Choroid plexus epithelial cell (primary cell): ENCODE data around the gene RPL21.
"Not testable (repeated sequence)": the region's sequence is repeated elsewhere in the genome, so short reads cannot be mapped to it uniquely, and the experiment has no call there.

ENCODE experiments used
- DNase-seq: peaks from one replicate; pipeline ENCODE4 v3.0.0-alpha.2; 2010; ENCODE audit warnings: low read depth
- H3K4me3 ChIP-seq: 2 replicates; pipeline ENCODE4 v1.5.1; 2011; ENCODE audit warnings: low read depth, mild to moderate bottlenecking, control low read depth, low read length, moderate library complexity
- TF ChIP-seq, protein P1 (sequence below): conservative IDR thresholded peaks from 2 replicates; pipeline ENCODE4 v1.5.1; 2011; ENCODE audit warnings: low read depth, mild to moderate bottlenecking, control low read depth, inconsistent platforms, low read length, moderate library complexity

Gene RPL21

DNA sequence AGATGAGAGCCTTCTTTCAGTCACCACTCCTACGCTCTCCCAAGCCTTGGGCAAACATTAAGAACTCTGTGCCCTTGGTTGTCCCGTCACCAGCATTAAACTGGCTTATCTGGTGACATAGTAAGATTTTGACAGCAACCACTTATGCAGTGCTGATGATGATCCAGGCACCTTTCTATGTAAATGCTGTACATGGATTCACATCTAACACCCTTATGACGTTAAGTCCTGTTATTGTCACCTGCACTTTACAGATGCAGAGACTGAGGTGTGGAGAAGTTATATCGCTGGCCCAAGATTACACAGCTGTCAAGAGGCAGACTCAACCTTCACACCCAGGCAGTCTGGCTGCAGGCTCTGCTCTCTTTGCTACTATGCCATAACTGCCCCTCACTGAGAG is 44.3 kb downstream of the RPL21 start:
- no peak overlapping the region for H3K4me3 ChIP-seq
- no peak for DNase-seq
- TF ChIP-seq, protein P1, sequence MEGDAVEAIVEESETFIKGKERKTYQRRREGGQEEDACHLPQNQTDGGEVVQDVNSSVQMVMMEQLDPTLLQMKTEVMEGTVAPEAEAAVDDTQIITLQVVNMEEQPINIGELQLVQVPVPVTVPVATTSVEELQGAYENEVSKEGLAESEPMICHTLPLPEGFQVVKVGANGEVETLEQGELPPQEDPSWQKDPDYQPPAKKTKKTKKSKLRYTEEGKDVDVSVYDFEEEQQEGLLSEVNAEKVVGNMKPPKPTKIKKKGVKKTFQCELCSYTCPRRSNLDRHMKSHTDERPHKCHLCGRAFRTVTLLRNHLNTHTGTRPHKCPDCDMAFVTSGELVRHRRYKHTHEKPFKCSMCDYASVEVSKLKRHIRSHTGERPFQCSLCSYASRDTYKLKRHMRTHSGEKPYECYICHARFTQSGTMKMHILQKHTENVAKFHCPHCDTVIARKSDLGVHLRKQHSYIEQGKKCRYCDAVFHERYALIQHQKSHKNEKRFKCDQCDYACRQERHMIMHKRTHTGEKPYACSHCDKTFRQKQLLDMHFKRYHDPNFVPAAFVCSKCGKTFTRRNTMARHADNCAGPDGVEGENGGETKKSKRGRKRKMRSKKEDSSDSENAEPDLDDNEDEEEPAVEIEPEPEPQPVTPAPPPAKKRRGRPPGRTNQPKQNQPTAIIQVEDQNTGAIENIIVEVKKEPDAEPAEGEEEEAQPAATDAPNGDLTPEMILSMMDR = no peak

DNA sequence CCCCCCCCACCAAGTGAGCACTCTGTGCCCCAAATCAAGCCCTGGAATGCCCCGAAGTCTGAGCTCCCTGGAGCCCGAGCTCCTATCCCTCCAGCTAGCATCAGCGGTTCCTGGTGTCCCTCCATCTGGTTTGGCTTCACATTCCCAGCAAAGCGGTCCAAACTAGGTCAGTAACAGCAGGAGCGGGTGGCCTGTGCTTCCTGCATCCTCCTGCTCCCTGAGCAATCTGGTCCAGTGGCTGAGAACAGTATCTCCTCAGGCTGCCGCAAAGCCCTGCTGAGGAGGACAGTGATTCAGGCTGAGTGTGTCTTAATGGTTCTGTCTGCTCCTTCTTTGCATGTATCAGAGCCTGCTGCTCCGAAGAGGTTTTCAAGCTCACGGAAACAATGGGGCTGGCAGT is 45.1 kb downstream of the RPL21 start:
- TF ChIP-seq, protein P1 = no peak
- H3K4me3 ChIP-seq = no peak overlapping the region
- DNase-seq = peak; percentile 38

DNA sequence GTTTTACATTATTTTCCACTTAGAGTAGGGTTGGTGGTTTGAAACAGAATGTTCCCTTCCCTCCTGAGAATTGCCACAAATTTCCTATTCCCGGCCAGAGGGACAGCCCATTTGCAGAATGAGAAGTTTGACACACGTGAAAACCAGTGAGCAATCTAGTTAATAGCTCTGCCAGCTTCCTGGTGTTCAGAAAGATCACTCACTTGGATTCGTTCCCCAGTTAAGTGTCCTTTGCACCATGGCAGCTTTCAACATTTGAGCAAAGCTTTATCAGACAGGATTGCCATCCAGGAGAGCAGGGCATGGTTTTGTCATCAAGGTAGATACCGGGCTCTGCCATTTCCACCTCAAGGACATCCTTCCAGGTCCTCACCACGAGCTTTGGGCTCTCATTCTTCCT is 47.5 kb downstream of the RPL21 start:
- H3K4me3 ChIP-seq = no peak overlapping the region
- DNase-seq = no peak
- TF ChIP-seq, protein P1 = no peak

DNA sequence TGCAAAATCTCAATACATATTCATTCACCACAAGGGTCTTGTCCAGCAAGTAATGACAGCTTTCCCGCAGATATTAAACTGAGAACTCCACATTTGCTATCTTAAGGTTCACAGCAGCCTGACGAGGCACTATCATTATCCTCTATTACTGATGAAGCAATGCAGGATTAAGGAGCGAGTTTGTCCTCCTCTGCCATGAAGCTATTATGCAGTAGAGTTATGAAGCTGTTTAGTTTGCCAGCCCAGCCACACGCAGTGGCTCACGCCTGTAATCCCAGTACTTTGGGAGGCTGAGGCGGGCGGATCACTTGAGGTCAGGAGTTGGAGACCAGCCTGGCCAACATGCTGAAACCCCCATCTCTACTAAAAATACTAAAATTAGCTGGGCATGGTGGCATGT is 49.0 kb downstream of the RPL21 start:
- H3K4me3 ChIP-seq, DNase-seq: not testable (repeated sequence)

DNA sequence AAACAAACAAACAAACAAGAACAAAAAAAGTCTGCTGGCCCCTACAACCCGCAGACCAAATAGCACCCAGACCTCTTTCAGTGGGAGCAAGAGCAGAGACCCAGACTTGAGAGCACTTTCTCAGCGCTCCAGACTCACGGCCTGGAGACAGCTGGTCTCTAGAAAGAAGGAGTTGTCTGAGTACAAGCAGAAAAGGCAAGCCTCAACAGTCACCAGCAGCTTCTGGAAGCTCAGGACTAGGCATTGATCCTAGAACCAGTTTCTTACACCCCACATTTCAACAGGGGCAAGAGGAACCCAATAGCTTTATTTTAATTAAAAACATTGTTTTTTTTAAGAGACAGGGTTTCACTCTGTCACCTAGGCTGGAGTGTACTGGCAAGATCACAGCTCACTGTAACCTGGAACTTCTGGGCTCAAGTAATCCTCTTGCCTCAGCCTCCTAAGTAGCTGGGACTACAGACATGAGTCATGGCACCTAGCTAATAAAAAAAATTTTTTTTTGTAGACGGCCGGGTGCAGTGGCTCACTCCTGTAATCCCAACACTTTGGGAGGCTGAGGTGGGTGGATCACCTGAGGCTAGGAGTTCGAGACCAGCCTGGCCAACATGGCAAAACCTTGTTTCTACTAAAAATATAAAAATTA is 49.7 kb downstream of the RPL21 start:
- TF ChIP-seq, protein P1 = no peak
- no peak for DNase-seq
- no peak overlapping the region for H3K4me3 ChIP-seq

DNA sequence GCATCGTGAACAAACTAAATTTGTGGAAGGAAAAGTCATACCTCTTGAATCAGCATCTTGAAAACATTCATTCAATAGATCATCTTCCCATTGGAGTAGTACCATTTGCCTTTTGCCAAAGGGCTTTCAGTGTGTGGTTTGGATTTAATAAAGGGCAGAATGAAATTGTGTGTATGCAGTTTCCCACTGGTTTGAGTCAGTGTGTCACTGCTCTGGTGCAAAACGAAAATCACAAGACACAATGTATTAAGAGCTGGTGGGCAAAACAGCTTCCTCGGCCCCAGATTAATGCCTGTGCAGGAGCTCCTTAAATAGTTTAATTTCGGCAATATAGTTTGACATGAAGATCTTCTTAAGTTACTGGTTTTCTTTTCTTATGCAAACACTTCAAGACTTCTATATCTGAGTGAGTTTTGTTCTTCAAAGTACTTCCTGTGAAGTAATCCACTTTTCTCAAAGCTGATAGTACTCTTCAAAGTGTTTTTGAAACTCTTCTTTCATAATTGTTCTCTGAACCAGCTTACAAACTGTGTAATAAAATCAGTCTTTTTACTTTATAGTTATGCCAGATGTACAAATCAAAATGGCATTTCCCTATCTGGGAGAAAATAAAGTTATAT is 51.4 kb downstream of the RPL21 start:
- DNase-seq = no peak
- TF ChIP-seq, protein P1 = no peak
- H3K4me3 ChIP-seq = no peak overlapping the region

DNA sequence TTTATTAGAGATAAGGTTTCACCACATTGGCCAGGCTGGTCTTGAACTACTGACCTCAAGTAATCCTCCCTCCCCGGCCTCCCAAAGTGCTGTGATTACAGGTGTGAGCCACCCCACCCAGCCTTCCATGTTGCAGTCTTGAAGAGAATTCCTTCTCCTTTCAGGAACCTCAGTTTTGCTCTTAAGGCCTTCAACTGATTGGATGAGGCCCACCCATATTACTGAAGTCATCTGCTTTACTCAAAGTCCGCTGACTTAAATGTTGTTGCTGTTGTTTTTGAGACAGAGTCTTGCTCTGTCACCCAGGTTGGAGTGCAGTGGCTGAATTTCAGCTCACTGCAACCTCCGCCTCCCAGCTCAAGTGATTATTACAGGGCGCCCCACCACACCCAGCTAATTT is 52.7 kb downstream of the RPL21 start:
- no peak overlapping the region for H3K4me3 ChIP-seq
- TF ChIP-seq, protein P1 = no peak
- no peak for DNase-seq
